Fibroblast of skin of abdomen (primary cell): ENCODE data around the gene MACF1.
"Not testable (repeated sequence)": the region's sequence is repeated elsewhere in the genome, so short reads cannot be mapped to it uniquely, and the experiment has no call there.

Experiments
- DNase-seq: peaks from one replicate; pipeline ENCODE4 v3.0.0-alpha.2; 2013

MACF1 gene

GRCh38 chr1:39472826-39473225 is 268.3 kb downstream of the MACF1 start:
- no peak for DNase-seq

GRCh38 chr1:39473324-39473723 is 268.8 kb downstream of the MACF1 start:
- no peak for DNase-seq

DNA sequence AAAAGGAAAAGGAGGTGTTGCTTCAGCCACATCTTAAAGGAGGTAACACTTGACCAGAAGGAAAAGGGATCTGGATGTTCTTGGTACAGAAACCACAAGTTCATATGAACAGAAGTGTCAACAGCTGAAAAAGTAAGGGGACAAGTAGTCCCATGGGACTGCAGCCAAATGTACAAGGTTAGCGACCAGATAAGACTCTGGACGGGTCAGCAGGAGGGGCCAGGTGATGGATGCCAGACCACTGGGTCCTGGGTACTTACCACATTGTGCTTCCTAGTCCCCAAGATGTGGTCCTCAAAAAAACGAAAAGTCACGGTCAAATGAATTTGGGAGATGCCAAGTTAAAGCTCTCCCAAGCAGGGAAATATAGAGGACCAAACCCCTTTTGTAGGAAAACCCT is 270.3 kb downstream of the MACF1 start:
- no peak for DNase-seq

DNA sequence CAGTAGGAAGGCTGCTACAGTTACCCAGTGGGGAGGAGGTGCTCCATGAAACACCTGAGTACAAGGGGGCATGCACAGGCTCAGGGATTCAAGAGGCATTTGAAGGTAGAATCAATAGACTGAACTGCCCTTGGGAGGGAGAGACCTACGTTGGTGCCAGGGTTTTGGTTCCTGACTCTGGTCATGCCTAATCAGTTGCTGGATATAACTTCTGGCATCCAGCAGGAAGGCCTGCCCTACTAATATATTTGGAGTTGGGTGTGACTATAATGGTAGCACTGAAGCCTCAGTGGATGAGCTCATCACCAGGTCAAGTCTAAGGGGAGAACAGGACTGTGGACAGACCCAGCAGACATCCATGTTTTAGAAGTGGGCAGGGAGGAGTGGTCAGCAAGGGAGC is 271.1 kb downstream of the MACF1 start:
- DNase-seq: not testable (repeated sequence)

GRCh38 chr1:39478126-39478915 is 273.8 kb downstream of the MACF1 start:
- peak; percentile 50 for DNase-seq

GRCh38 chr1:39481289-39481688 is 276.8 kb downstream of the MACF1 start:
- DNase-seq: no peak

- DNase-seq: no peak
Measured at GRCh38 chr1:39483276-39483675, 278.8 kb downstream of the MACF1 start.

DNA sequence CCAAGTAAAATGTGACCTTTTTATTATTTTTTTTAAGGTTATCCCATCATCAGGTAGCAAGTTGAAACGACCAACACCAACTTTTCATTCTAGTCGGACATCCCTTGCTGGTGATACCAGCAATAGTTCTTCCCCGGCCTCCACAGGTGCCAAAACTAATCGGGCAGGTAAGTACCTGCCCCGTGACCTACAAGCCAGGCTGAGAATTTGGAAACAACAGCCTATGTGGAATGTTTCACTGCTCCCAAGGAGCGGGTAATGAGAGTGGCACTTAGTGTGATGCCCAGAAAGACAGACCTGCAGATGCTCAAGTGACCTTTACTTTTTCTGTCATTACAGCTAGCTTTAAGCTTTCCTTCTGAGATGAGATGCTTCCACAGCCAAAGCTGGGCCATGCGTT is 280.1 kb downstream of the MACF1 start:
- no peak for DNase-seq

DNA sequence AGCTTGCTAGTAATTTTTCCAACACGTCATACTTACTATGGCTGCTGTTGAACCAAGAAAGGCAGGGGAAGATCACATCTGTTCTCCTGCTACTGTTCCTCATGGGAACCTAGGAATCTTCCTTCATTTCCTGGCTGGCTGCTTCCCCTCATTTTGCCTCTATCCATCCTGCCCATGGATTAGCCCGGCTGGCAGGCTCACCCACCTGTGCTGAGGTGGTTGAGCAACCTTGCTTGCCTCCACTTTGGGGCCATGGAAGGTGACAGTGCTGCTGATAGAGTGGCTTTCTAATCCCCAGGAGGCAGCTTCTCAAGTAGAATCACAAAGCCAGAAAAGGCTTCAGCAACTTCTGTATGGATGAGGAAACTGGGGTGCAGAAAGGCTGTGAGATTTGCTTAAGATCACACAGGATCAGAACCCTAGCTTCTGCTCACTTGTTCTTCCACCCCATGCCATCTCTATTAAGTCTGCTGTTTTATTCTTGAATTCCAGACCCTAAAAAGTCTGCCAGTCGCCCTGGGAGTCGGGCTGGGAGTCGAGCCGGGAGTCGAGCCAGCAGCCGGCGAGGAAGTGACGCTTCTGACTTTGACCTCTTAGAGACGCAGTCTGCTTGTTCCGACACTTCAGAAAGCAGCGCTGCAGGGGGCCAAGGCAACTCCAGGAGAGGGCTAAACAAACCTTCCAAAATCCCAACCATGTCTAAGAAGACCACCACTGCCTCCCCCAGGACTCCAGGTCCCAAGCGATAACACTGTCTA is 280.7 kb downstream of the MACF1 start:
- no peak for DNase-seq

DNA sequence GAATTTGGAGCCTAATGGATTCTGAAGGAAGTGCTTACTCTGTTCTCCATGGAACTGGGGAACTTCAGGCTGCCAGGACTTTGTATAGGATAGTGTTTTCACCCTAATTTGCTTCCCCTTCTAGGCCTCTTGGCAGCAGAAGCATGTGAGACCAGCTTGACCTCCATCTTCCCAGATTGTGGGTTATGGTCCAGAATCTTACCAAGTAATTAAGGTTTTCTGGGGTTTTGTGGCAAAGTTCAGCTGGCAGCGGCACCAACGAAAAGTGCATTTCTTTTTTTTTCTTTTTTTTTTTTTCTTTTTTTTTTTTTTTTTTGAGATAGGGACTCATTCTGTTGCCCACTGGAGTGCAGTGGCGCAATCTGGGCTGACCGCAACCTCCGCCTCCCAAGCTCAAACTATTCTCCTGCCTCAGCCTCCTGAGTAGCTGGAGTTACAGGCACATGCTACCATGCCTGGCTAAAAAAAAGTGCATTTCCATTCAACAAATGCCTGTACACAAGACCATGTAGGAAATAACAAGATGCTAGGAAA is 283.6 kb downstream of the MACF1 start:
- DNase-seq: no peak

- DNase-seq: no peak
Measured at GRCh38 chr1:39488793-39489566, 284.5 kb downstream of the MACF1 start.

GRCh38 chr1:39489567-39490239 is 285.2 kb downstream of the MACF1 start:
- no peak for DNase-seq

DNA sequence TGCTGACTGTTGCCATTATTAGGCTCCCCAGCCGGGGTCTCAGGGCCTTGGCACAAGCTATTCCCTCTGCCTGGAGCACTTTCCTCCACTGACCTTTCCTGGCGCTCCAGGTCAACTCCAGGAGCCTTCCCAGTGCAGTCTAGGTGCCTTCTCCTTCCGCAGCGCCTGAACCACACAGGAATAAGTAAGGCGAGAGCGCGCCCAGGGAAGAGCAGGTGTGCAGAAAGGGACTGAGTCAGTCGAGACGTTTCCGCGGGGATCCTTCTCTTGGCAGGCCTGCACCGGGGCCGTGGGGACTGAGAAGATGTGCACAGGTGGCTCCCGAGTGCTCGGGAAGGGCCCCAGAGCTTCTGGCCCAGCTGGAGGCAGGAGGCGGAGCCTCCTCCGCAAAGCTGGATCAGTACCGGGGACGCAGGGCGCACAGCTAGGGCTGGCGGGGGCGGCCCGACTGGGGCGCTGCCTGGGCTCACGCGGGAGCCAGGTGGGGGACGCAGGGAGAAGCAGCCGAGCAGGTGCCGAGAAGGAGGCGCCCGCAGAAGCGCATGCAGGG is 286.2 kb downstream of the MACF1 start:
- no peak for DNase-seq

- no peak for DNase-seq
Measured at GRCh38 chr1:39491146-39491921, 286.8 kb downstream of the MACF1 start, which contains the start of gene BMP8A. BMP8A (plus strand) TSS chr1:39491636; CDS start chr1:39491992, 356 bp downstream.

- not testable (repeated sequence) for DNase-seq
Measured at GRCh38 chr1:39492118-39493042, 287.9 kb downstream of the MACF1 start.

DNA sequence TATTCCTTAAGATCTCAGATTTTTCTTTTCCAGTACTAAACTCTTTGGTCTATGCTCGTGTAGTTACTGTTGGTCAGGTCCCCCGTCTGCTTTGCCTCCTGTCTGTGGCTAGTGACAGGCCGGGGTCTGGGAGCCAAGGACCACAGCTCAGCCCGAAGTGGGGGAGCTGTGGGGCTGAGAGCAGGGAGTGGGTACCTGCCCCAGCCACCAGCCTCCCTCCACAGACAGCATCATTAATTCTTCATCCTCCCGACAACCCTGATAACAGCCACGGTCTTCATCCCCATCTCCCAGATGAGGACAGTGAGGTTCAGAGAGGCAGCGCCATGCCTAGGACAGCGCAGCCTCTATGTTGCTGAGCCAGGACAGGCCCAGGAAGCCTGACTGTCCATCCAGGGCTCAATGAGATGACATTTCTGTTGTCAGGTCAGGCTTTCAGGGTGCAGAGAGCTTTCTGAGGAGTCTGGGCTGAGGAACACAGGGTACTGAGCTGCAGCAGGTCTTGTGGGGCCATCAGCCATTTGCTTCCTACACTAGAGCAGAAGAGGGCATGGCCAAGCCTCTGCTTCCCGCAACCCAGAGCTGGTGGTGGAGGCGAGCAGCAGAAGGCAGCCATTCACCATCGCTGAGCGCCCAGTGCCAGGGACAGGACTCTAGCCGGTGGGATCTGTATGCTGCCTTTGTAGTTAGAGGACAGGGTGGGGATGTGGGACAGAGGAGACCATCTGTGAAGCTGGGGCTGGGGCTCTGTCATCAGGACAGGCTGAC is 288.7 kb downstream of the MACF1 start:
- not testable (repeated sequence) for DNase-seq

GRCh38 chr1:39494671-39495410 is 290.3 kb downstream of the MACF1 start:
- no peak for DNase-seq

GRCh38 chr1:39496520-39496919 is 292.0 kb downstream of the MACF1 start:
- DNase-seq: not testable (repeated sequence)
